B cell (primary cell): Measurements from ENCODE around the gene RPP14.

Experiments
- EZH2 ChIP-seq: IDR thresholded peaks from 2 replicates; pipeline ENCODE4 v1.6.1; 2012; ENCODE audit warnings: borderline replicate concordance, low read depth, mild to moderate bottlenecking, moderate library complexity, low read length; ENCODE audit not compliant: insufficient read depth, poor library complexity, severe bottlenecking
- TF ChIP-seq, protein P1 (sequence below): fragments of 200-600 bp; IDR thresholded peaks from one replicate; pipeline ENCODE4 v1.8.0; 2022; ENCODE audit warnings: antibody characterized with exemption, mild to moderate bottlenecking

DNA sequence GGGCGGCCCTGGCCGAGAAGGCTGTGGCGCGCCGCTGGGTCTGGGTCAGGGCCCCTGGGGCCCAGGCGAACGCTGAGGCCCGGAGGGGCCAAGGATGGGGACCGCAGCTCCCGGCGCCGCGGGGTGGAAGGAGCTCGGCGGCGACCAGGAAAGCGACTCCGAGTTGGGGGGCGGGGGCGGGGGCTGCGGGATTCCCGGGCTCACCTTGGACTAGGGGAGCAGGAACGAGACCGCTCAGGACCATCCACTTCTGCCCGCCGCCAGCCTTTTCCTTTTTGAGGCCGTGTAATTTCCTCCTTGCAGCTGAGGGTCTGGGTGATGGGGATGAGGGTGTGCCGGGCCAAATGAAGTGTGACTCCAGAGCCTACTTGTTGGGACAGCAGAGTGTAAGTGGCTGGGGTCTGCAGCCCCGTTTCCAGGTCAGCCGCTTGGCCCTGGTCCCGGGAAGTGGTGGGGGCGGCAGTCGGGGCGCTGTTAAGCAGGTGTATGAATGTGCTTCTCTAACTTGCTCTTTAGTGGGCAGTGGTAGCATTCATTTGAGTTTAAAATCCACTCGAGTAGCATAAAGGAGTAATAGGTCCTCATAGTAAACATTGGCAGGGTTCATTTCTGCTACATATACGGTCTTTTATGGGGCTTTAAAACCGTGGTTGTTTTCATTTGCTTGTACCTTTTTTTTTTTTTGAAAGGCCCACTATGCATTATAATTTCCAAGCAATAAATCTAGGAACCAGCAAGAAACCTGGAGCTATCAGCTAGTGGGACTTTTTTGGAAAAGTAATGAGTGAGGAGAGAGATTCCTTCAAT is 27.4 kb downstream of the RPP14 start:
- TF ChIP-seq, protein P1, sequence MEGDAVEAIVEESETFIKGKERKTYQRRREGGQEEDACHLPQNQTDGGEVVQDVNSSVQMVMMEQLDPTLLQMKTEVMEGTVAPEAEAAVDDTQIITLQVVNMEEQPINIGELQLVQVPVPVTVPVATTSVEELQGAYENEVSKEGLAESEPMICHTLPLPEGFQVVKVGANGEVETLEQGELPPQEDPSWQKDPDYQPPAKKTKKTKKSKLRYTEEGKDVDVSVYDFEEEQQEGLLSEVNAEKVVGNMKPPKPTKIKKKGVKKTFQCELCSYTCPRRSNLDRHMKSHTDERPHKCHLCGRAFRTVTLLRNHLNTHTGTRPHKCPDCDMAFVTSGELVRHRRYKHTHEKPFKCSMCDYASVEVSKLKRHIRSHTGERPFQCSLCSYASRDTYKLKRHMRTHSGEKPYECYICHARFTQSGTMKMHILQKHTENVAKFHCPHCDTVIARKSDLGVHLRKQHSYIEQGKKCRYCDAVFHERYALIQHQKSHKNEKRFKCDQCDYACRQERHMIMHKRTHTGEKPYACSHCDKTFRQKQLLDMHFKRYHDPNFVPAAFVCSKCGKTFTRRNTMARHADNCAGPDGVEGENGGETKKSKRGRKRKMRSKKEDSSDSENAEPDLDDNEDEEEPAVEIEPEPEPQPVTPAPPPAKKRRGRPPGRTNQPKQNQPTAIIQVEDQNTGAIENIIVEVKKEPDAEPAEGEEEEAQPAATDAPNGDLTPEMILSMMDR: peak; percentile 47
- TF ChIP-seq EZH2: no peak
